ENCODE data around the gene OR10H4.

DNA sequence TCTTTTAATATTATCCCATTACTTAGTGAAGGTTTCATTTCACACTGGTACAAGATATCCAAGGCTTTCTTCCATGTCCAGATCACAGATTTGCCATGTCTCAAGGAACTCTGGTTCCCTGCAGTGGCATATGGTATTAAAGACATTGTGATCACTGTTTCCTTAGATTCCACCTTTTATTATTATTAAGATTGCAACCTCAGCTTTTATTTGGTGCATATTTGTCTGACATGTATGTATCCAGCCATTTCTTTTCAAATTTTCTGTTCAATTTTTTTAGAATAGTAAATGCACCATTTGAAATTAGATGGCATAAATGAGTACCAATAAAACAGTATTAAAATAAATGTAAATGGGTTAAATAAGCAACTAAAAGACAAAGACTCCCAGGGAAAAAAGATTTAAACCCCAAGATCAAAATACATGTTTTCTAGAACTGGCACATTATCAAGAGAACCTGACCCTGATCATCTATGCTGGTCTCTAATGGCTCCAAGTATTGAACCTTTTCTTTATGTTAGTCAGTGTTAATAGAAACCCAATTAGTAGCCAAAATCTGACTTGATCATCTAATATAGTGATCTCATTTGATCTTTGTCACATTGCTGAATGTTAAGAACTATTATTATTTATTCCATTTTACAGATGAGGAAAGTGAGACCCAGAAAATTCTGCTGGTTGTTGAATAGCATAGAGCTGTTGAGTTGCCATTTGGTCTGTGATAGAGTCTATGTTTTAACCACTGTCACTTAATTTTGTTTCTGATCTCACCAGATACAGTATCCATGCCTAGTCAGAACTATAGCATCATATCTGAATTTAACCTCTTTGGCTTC is at the start of gene OR10H4:
- TF ChIP-seq TARDBP (IDR thresholded peaks at IDR 0.05) = no peak
- TF ChIP-seq SP1 (IDR thresholded peaks at IDR 0.05) = no peak
- TF ChIP-seq ELF4 (IDR thresholded peaks at IDR 0.05) = no peak
- no peak for TF ChIP-seq FOXA1 (IDR thresholded peaks at IDR 0.05)
- no peak for TF ChIP-seq L3MBTL2 (conservative IDR thresholded peaks at IDR 0.05)
- no peak for TF ChIP-seq BHLHE40 (IDR thresholded peaks at IDR 0.05; ENCODE audit: borderline replicate concordance)
- TF ChIP-seq ZNF384 (IDR thresholded peaks at IDR 0.05) = no peak
- no peak for TF ChIP-seq FOXM1 (IDR thresholded peaks at IDR 0.05; ENCODE audit: borderline replicate concordance)
- no peak for TF ChIP-seq ARNT (IDR thresholded peaks at IDR 0.05)
- TF ChIP-seq SUZ12 (IDR thresholded peaks at IDR 0.05) = no peak
- TF ChIP-seq CTBP1 (IDR thresholded peaks at IDR 0.05; ENCODE audit: borderline replicate concordance) = no peak
- TF ChIP-seq NFRKB (IDR thresholded peaks at IDR 0.05) = no peak
- no peak for TF ChIP-seq FOXK2 (IDR thresholded peaks at IDR 0.05)

Data from HEK293T (cell line).